ENCODE data around the gene SLC47A2. TPM values are rescaled to one million over a fixed set of nuclear protein-coding genes. Genes with fewer than 3 reads are reported as not detected.

The SLC47A2 gene
- total RNA-seq, 1 donor from 2014 or later = not detected

DNA sequence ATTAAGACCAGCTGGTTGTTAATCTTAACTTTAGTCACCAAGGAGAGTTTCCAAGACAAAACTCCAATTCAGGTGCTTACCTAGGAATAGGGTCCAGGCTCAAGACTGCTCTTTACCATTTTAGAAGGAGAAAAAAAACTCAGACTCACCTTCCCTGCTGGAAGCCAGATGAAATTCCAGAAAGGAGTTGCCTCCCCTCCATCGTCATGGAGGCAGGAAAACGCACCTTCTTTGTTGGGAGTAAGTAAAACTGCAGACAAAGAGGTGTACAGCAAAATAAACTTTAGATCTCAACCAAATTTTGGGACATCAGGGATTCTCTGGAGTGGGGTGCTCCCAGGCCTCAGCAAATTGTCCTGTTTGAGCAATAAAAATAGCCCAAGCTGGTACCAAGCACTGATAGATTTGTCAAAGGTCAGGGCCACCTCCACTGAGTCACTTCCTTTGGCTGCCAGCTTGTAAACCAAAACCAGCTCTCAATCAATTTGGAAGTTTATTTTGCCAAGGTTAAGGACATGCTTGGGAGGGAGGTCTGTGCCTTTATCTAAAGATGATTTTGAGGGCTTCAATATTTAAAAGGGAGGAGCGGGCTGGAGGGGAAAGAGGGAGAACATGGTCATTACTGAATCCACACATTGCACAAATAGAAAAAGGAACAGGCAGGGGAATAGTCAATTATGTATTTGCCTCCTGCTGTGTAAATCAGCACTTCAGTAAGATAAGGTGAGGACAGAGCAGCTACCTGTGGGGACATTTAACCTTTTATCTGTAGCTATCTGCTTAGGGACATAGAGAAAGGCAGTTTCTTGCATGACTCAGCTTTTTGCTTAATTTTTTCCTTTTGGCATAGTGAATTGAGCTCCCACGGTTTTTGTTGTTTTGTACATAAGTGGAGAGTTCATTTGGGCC, 69.3 kb downstream of the SLC47A2 start:
- peaks cover 16% of the 10 kb centered on the region for H3K4me1 Mint-ChIP-seq (ENCODE audit: unreplicated experiment)
- H3K9me3 Mint-ChIP-seq (ENCODE audit: unreplicated experiment) = no peaks in the 10 kb centered on the region
- TF ChIP-seq, protein P1, sequence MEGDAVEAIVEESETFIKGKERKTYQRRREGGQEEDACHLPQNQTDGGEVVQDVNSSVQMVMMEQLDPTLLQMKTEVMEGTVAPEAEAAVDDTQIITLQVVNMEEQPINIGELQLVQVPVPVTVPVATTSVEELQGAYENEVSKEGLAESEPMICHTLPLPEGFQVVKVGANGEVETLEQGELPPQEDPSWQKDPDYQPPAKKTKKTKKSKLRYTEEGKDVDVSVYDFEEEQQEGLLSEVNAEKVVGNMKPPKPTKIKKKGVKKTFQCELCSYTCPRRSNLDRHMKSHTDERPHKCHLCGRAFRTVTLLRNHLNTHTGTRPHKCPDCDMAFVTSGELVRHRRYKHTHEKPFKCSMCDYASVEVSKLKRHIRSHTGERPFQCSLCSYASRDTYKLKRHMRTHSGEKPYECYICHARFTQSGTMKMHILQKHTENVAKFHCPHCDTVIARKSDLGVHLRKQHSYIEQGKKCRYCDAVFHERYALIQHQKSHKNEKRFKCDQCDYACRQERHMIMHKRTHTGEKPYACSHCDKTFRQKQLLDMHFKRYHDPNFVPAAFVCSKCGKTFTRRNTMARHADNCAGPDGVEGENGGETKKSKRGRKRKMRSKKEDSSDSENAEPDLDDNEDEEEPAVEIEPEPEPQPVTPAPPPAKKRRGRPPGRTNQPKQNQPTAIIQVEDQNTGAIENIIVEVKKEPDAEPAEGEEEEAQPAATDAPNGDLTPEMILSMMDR (IDR thresholded peaks at IDR 0.05; ENCODE audit: unreplicated experiment) = no peak
- peak overlapping the region; percentile 89 for H3K27ac Mint-ChIP-seq (ENCODE audit: unreplicated experiment)
- DNase-seq (ENCODE audit: low spot score) = no peak
- peaks cover 11% of the 10 kb centered on the region for H3K27me3 Mint-ChIP-seq (ENCODE audit: unreplicated experiment)
- peak overlapping the region; percentile 93 for H3K4me3 Mint-ChIP-seq (ENCODE audit: unreplicated experiment)
- H3K36me3 Mint-ChIP-seq (ENCODE audit: low read depth, unreplicated experiment) = peaks cover 3% of the 10 kb centered on the region

DNA sequence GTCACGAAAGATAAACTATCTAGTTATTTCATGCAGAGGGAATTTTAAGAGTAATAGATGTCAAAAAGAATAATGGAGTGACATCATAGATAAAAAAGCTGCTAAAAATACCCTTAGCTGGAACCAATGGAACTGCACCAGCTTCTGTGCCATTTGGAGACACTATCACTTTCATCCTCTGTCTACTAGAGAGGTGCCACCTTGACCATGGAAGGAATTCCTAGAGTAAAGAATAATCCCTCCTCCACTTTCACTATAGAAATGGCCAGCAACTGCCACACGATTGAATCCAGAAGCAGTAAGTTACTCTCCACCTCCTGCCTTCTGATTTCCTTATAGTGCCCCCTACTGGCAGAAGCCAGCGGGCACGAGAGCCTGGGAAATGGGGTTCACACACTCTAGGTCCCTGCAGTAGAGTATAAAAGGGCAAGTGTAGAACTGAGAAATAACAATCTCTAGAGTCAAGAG, 70.6 kb downstream of the SLC47A2 start:
- Mint-ChIP-seq H3K4me3 (ENCODE audit: unreplicated experiment) (no peak overlapping the region), H3K27ac (ENCODE audit: unreplicated experiment) (no peak overlapping the region), H3K27me3 (ENCODE audit: unreplicated experiment) (peaks cover 11% of the 10 kb centered on the region), H3K4me1 (ENCODE audit: unreplicated experiment) (peaks cover 16% of the 10 kb centered on the region), H3K36me3 (ENCODE audit: low read depth, unreplicated experiment) (peaks cover 3% of the 10 kb centered on the region), H3K9me3 (ENCODE audit: unreplicated experiment) (no peaks in the 10 kb centered on the region)
- DNase-seq (ENCODE audit: low spot score) = peak; percentile 61
- TF ChIP-seq, protein P1 (IDR thresholded peaks at IDR 0.05; ENCODE audit: unreplicated experiment) = peak; percentile 75

DNA sequence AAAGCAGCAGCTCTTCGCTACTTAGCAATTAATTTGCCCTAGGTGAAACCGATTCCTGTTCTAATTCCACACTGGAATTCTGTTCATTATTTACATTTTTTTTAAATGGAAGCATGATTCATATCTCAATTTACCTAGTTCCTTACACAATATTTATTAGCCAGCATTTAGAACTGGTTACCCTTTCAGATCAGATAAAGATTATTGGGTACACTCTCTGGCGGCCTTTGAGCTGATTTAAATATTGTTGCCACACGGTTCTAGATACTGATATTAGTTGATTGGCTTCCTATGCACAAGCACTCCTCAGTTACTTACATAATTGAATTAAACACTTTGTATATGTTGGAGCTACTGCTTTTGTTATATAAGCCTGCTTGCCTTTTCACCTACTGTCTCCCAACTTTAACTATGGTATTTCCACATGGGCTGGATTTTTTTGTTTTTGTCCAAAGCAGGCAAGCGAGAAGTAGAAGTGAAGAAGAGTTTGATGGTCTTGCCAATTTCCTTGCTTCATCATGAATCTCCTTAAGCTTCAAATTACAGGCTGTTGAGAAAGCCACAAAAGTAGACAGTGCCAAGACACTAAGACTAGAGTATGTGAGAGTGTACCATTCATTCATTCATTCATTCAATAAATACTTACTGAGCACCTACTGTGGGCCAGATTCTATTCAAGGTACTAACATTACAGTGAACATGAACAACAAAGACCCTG, 71.7 kb downstream of the SLC47A2 start:
- peaks cover 16% of the 10 kb centered on the region for H3K4me1 Mint-ChIP-seq (ENCODE audit: unreplicated experiment)
- H3K27me3 Mint-ChIP-seq (ENCODE audit: unreplicated experiment) = peaks cover 11% of the 10 kb centered on the region
- H3K27ac Mint-ChIP-seq (ENCODE audit: unreplicated experiment) = no peak overlapping the region
- no peak overlapping the region for H3K4me3 Mint-ChIP-seq (ENCODE audit: unreplicated experiment)
- TF ChIP-seq, protein P1 (IDR thresholded peaks at IDR 0.05; ENCODE audit: unreplicated experiment) = no peak
- DNase-seq (ENCODE audit: low spot score) = no peak
- no peaks in the 10 kb centered on the region for H3K9me3 Mint-ChIP-seq (ENCODE audit: unreplicated experiment)
- peaks cover 3% of the 10 kb centered on the region for H3K36me3 Mint-ChIP-seq (ENCODE audit: low read depth, unreplicated experiment)

DNA sequence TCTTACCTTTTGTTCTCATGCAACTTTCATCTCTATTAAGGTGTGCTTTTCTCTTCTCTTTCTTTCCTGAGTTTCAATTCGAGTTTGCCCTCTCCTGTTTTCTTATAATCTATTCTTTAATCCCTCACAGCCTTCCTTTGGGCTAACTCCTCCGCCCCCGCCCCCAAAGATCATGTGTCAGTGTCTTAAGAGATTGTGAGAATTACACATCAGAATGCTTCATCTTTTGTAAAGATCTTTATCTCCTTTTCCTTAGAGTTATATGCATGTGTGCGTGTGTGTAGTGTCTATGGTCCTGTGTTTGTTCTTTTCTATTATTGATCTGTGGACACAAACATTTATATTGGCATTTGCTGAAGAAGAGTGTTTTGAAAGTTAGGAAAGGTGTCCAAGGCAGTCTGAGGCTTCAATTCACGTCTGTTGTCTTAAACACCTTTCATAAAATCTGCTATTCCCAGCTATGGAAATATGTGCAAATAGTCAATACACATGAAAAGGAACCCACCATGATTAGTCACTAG, 74.0 kb downstream of the SLC47A2 start:
- no peak overlapping the region for H3K27ac Mint-ChIP-seq (ENCODE audit: unreplicated experiment)
- H3K4me1 Mint-ChIP-seq (ENCODE audit: unreplicated experiment) = peaks cover 4% of the 10 kb centered on the region
- TF ChIP-seq, protein P1 (IDR thresholded peaks at IDR 0.05; ENCODE audit: unreplicated experiment) = no peak
- no peak overlapping the region for H3K4me3 Mint-ChIP-seq (ENCODE audit: unreplicated experiment)
- no peaks in the 10 kb centered on the region for H3K36me3 Mint-ChIP-seq (ENCODE audit: low read depth, unreplicated experiment)
- DNase-seq (ENCODE audit: low spot score) = no peak
- H3K9me3 Mint-ChIP-seq (ENCODE audit: unreplicated experiment) = no peaks in the 10 kb centered on the region
- peaks cover 3% of the 10 kb centered on the region for H3K27me3 Mint-ChIP-seq (ENCODE audit: unreplicated experiment)

Data from endothelial cell (in vitro differentiated cells).